H9 (cell line): ENCODE data around the gene DHRS7B. TPM values are rescaled to one million over a fixed set of nuclear protein-coding genes. Genes with fewer than 3 reads are reported as not detected.

Source experiments
- DNase-seq: peaks from one replicate; pipeline ENCODE4 v3.0.0-alpha.2; 2017
- H2AFZ ChIP-seq: one replicate; pipeline ENCODE4 v1.6.1; 2013; ENCODE audit warnings: mild to moderate bottlenecking, low read length, control low read depth, moderate library complexity
- H2AK5ac ChIP-seq: 2 replicates; pipeline ENCODE4 v1.6.1; 2013; ENCODE audit warnings: low read length, control low read depth, mixed read lengths; ENCODE audit not compliant: insufficient read length
- H2BK120ac ChIP-seq: one replicate; pipeline ENCODE4 v1.6.1; 2013; ENCODE audit warnings: low read depth, mild to moderate bottlenecking, low read length, control low read depth, inconsistent platforms; ENCODE audit not compliant: poor library complexity, severe bottlenecking
- H2BK12ac ChIP-seq: 2 replicates; pipeline ENCODE4 v1.6.1; 2013; ENCODE audit warnings: low read length, control low read depth, mixed read lengths, low read depth; ENCODE audit not compliant: insufficient read length
- H2BK15ac ChIP-seq: 2 replicates; pipeline ENCODE4 v1.6.1; 2013; ENCODE audit warnings: low read depth, low read length, control low read depth
- H2BK20ac ChIP-seq: one replicate; pipeline ENCODE4 v1.6.1; 2013; ENCODE audit warnings: low read depth, mild to moderate bottlenecking, low read length, control low read depth, inconsistent platforms; ENCODE audit not compliant: poor library complexity, severe bottlenecking
- H2BK5ac ChIP-seq: 2 replicates; pipeline ENCODE4 v1.6.1; 2013; ENCODE audit warnings: low read length, control low read depth, mixed read lengths; ENCODE audit not compliant: insufficient read length
- H3K14ac ChIP-seq: 2 replicates; pipeline ENCODE4 v1.6.1; 2013; ENCODE audit warnings: low read length, control low read depth; ENCODE audit not compliant: insufficient read depth
- H3K18ac ChIP-seq: 2 replicates; pipeline ENCODE4 v1.6.1; 2013; ENCODE audit warnings: low read depth, mild to moderate bottlenecking, mixed read lengths, low read length, control low read depth; ENCODE audit not compliant: insufficient read length
- H3K23ac ChIP-seq: 2 replicates; pipeline ENCODE4 v1.6.1; 2013; ENCODE audit warnings: low read length, control low read depth, mixed read lengths, low read depth; ENCODE audit not compliant: insufficient read length
- H3K23me2 ChIP-seq: 2 replicates; pipeline ENCODE4 v1.6.1; 2013; ENCODE audit warnings: low read depth, mild to moderate bottlenecking, mixed read lengths, low read length, control low read depth; ENCODE audit not compliant: insufficient read length, poor library complexity, severe bottlenecking
- H3K27ac ChIP-seq: 2 replicates; pipeline ENCODE4 v1.5.1; 2013; ENCODE audit warnings: low read length, control low read depth, mixed read lengths, low read depth; ENCODE audit not compliant: insufficient read length
- H3K27me3 ChIP-seq: 2 replicates; pipeline ENCODE4 v1.6.1; 2013; ENCODE audit warnings: low read length, control low read depth, inconsistent platforms; ENCODE audit not compliant: insufficient read depth
- H3K4ac ChIP-seq: 2 replicates; pipeline ENCODE4 v1.6.1; 2013; ENCODE audit warnings: low read depth, mild to moderate bottlenecking, control low read depth, inconsistent platforms, low read length, moderate library complexity
- H3K4me1 ChIP-seq: 2 replicates; pipeline ENCODE4 v1.6.1; 2013; ENCODE audit warnings: low read length, control low read depth, inconsistent platforms; ENCODE audit not compliant: insufficient read depth
- H3K4me2 ChIP-seq: 2 replicates; pipeline ENCODE4 v1.6.1; 2013; ENCODE audit warnings: low read length, control low read depth, mixed read lengths; ENCODE audit not compliant: insufficient read length, insufficient read depth
- H3K56ac ChIP-seq: 2 replicates; pipeline ENCODE4 v1.6.1; 2013; ENCODE audit warnings: low read depth, mild to moderate bottlenecking, mixed read lengths, low read length, control low read depth; ENCODE audit not compliant: insufficient read length
- H3K79me1 ChIP-seq: 2 replicates; pipeline ENCODE4 v1.6.1; 2013; ENCODE audit warnings: low read depth, mild to moderate bottlenecking, moderate library complexity, low read length, control low read depth, inconsistent platforms; ENCODE audit not compliant: insufficient read depth, poor library complexity, severe bottlenecking
- H3K79me2 ChIP-seq: 2 replicates; pipeline ENCODE4 v1.6.1; 2013; ENCODE audit warnings: low read length, control low read depth, inconsistent platforms; ENCODE audit not compliant: insufficient read depth
- H3K9ac ChIP-seq: 2 replicates; pipeline ENCODE4 v1.6.1; 2013; ENCODE audit warnings: low read length, control low read depth, mixed read lengths; ENCODE audit not compliant: insufficient read length; ENCODE audit errors: extremely low read depth
- H3K9me3 ChIP-seq: one replicate; pipeline ENCODE4 v1.6.1; 2013; ENCODE audit warnings: low read depth, low read length, inconsistent platforms; ENCODE audit not compliant: control insufficient read depth
- H3T11ph ChIP-seq: one replicate; pipeline ENCODE4 v1.6.1; 2013; ENCODE audit warnings: mild to moderate bottlenecking, low read length, control low read depth, inconsistent platforms
- H4K20me1 ChIP-seq: one replicate; pipeline ENCODE4 v1.6.1; 2013; ENCODE audit not compliant: control insufficient read depth, insufficient read length, insufficient read depth
- H4K5ac ChIP-seq: 2 replicates; pipeline ENCODE4 v1.6.1; 2013; ENCODE audit warnings: low read depth, mild to moderate bottlenecking, mixed read lengths, low read length, control low read depth; ENCODE audit not compliant: insufficient read length
- H4K8ac ChIP-seq: replicated peaks from 2 replicates; pipeline ENCODE4 v1.6.1; 2013; ENCODE audit warnings: low read length, control low read depth, mixed read lengths, low read depth; ENCODE audit not compliant: insufficient read length
- H4K91ac ChIP-seq: 2 replicates; pipeline ENCODE4 v1.6.1; 2013; ENCODE audit warnings: low read depth, mild to moderate bottlenecking, moderate library complexity, mixed read lengths, low read length, control low read depth; ENCODE audit not compliant: insufficient read length
- H3K27ac Mint-ChIP-seq, 3 experiments: 2 replicates in 2 of 3; 3 replicates in 1 of 3; pipeline ENCODE4 v1.8.0; 2020 to 2021; ENCODE audit warnings: mixed read lengths in 3 of 3, mild to moderate bottlenecking in 1 of 3, moderate library complexity in 1 of 3
- H3K27me3 Mint-ChIP-seq: 2 replicates; pipeline ENCODE4 v1.8.0; 2021; ENCODE audit warnings: low read depth, mild to moderate bottlenecking, moderate library complexity, mixed read lengths
- H3K36me3 Mint-ChIP-seq, 3 experiments: 2 replicates in 2 of 3; 3 replicates in 1 of 3; pipeline ENCODE4 v1.8.0; 2020 to 2021; ENCODE audit warnings: low read depth in 3 of 3, mixed read lengths in 3 of 3; ENCODE audit not compliant: insufficient read depth in 1 of 3
- H3K4me1 Mint-ChIP-seq, 2 experiments: 2 replicates each; pipeline ENCODE4 v1.8.0; 2020; ENCODE audit warnings: mixed read lengths in 2 of 2
- H3K4me3 Mint-ChIP-seq, 2 experiments: 2 replicates in 1 of 2; 3 replicates in 1 of 2; pipeline ENCODE4 v1.8.0; 2020 to 2021; ENCODE audit warnings: mild to moderate bottlenecking in 2 of 2, mixed read lengths in 2 of 2, moderate library complexity in 1 of 2
- H3K9me3 Mint-ChIP-seq, 2 experiments: 2 replicates in 1 of 2; 3 replicates in 1 of 2; pipeline ENCODE4 v1.8.0; 2020; ENCODE audit warnings: mild to moderate bottlenecking in 2 of 2, mixed read lengths in 2 of 2, moderate library complexity in 1 of 2
- CTCF ChIP-seq: fragments of 200-600 bp; sonication (generic); conservative IDR thresholded peaks from 3 replicates; pipeline ENCODE4 v1.8.0; 2021; ENCODE audit warnings: antibody characterized with exemption, mild to moderate bottlenecking
- WGBS: extraction: QIAGEN DNeasy Blood & Tissue Kit; methylation state at CpG from one replicate; pipeline ENCODE4 v1.1.7; 2013; ENCODE audit warnings: missing lambda C conversion rate, low lambda C conversion rate, mixed read lengths; ENCODE audit not compliant: insufficient read length; ENCODE audit errors: extremely low coverage; 5-methylcytosine and 5-hydroxymethylcytosine counted together
- total RNA-seq: library from RNA; stranded (reverse); gene quantifications from 2 replicates; pipeline ENCODE4 v1.2.1, GENCODE V29; 2021

DHRS7B gene
- total RNA-seq, 1 experiment from 2014 or later, result 20.3 TPM

GRCh38 chr17:21231533-21231932, 104.8 kb downstream of the DHRS7B start:
- H3K9me3 ChIP-seq, result no peaks in the 10 kb centered on the region
- no peaks in the 10 kb centered on the region for H3K79me2 ChIP-seq
- H3T11ph ChIP-seq, result no peak overlapping the region
- H3K14ac ChIP-seq, result no peak overlapping the region
- H3K18ac ChIP-seq, result no peak overlapping the region
- H2BK15ac ChIP-seq, result no peak overlapping the region
- peaks cover 0 to 4% of the 10 kb centered on the region in 2 experiments; a peak in 1 of 5 replicates for H3K9me3 Mint-ChIP-seq
- no peak overlapping the region for H2BK20ac ChIP-seq
- no peak overlapping the region for H2BK120ac ChIP-seq
- no peak overlapping the region for H3K27ac ChIP-seq
- H3K23me2 ChIP-seq, result no peaks in the 10 kb centered on the region
- no peak overlapping the region for H2BK5ac ChIP-seq
- no peak for DNase-seq
- H3K27ac Mint-ChIP-seq, result no peak overlapping the region
- peaks cover 7% of the 10 kb centered on the region; the same call in 1 of the 2 replicates for H3K27me3 Mint-ChIP-seq
- no peaks in the 10 kb centered on the region for H3K27me3 ChIP-seq
- no peak for TF ChIP-seq CTCF
- H3K4me1 Mint-ChIP-seq, result peaks cover 3 to 6% of the 10 kb centered on the region in 2 experiments
- no peak overlapping the region for H3K9ac ChIP-seq
- H4K20me1 ChIP-seq, result no peaks in the 10 kb centered on the region
- no peak overlapping the region for H4K8ac ChIP-seq
- H2BK12ac ChIP-seq, result no peak overlapping the region
- H3K36me3 Mint-ChIP-seq, result peaks cover 0 to 2% (median 0%) of the 10 kb centered on the region in 3 experiments; a peak in 2 of 7 replicates
- whole genome bisulfite sequencing, result no CpG with 5 or more reads among the region's 6 CpGs
- no peak overlapping the region for H3K4me2 ChIP-seq
- no peak overlapping the region for H4K5ac ChIP-seq
- H3K56ac ChIP-seq, result no peak overlapping the region
- no peak overlapping the region for H4K91ac ChIP-seq
- no peak overlapping the region for H3K4ac ChIP-seq
- H2AK5ac ChIP-seq, result no peak overlapping the region
- no peak overlapping the region for H2AFZ ChIP-seq
- no peak overlapping the region for H3K4me3 Mint-ChIP-seq
- H3K79me1 ChIP-seq, result no peaks in the 10 kb centered on the region
- no peaks in the 10 kb centered on the region for H3K4me1 ChIP-seq
- H3K23ac ChIP-seq, result no peak overlapping the region
